Endothelial cell of umbilical vein (primary cell): ENCODE measurements around the gene IFNA1.

Experiments used
- CTCF ChIP-seq, 2 donors: IDR thresholded peaks; 1 replicate in 1 of 2; 2 replicates in 1 of 2; pipeline ENCODE4 v1.5.1; 2011; ENCODE audit warnings: low read length in 2 of 2, mild to moderate bottlenecking in 2 of 2, moderate library complexity in 2 of 2, control low read depth in 1 of 2, inconsistent platforms in 1 of 2, low read depth in 1 of 2; ENCODE audit not compliant: insufficient read depth in 1 of 2; ENCODE audit errors: extremely low read depth in 1 of 2
- EZH2 ChIP-seq: IDR thresholded peaks from 2 replicates; pipeline ENCODE4 v1.6.1; 2012; ENCODE audit warnings: borderline replicate concordance, low read depth, mild to moderate bottlenecking, moderate library complexity, low read length, inconsistent platforms; ENCODE audit not compliant: severe bottlenecking
- FOS ChIP-seq: IDR thresholded peaks from 2 replicates; pipeline ENCODE4 v1.6.1; 2011; ENCODE audit warnings: mild to moderate bottlenecking, low read length, moderate library complexity, borderline replicate concordance; ENCODE audit not compliant: insufficient read depth
- MYC ChIP-seq: IDR thresholded peaks from one replicate; pipeline ENCODE4 v1.6.1; 2011; ENCODE audit warnings: mild to moderate bottlenecking, low read depth, low read length
- POLR2A ChIP-seq: IDR thresholded peaks from 2 replicates; pipeline ENCODE4 v1.6.1; 2012; ENCODE audit warnings: low read depth, mild to moderate bottlenecking, control low read depth, low read length
- POLR2AphosphoS5 ChIP-seq: IDR thresholded peaks from 2 replicates; pipeline ENCODE4 v1.6.1; 2012; ENCODE audit warnings: low read depth, mild to moderate bottlenecking, control low read depth, low read length, moderate library complexity; ENCODE audit not compliant: insufficient read depth

DNA sequence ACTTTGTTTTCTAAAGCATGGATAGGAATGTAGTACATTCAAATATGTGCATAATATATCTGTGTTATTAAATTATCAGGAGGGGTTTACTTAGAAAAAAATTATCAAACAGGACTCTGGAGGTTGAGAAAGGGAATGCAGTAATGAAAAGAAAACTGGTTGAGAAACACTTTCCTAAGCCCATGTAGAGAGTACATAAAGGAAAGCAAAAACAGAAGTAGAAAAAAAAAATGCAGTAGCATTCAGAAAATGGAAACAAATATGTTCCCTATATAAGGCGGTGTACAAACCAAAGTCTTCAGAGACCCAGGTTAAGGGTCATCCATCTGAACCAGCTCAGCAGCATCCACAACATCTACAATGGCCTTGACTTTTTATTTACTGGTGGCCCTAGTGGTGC is 31.4 kb upstream of the IFNA1 start, which contains the start of gene IFNA8:
- TF ChIP-seq CTCF (IDR thresholded peaks at IDR 0.05; ENCODE audit: extremely low read depth in 1 of 2, insufficient read depth in 1 of 2, low read depth in 1 of 2, low read length in 2 of 2) (no peak), POLR2AphosphoS5 (no peak), POLR2A (no peak), MYC (no peak), FOS (no peak), EZH2 (peak; percentile 31)
